GM21737 (cell line): Measurements from ENCODE around the gene BEND6.
A peak's percentile ranks its signal among the peaks of the same experiment; 100 is the strongest.
"Not testable (repeated sequence)": the region's sequence is repeated elsewhere in the genome, so short reads cannot be mapped to it uniquely, and the experiment has no call there.

Experiments
- ATAC-seq: cut with Tn5 transposase; IDR thresholded peaks from one replicate; pipeline ENCODE4 v1.9.1; 2021; ENCODE audit warnings: mild to moderate bottlenecking, moderate library complexity; ENCODE audit not compliant: unreplicated experiment

The BEND6 gene

DNA sequence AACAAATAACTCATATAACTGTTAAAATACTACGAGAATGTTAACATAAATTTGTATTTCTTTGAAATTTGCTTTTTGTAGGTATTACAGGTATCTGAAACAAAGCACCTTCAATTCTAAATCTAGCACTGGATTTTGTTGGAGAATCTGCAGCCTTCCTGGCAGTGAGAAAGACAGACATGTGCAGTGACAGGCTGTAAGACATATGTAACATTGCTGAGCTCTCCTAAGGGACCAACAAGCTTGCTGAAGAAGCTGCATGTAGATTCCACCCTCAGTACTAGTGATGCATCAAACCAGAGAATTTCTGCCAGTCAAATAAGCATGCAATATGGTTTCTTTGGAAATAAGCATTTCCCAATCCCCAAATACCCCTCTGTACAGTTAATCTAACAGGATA lies 71.1 kb downstream of the BEND6 start:
- no peak for ATAC-seq

DNA sequence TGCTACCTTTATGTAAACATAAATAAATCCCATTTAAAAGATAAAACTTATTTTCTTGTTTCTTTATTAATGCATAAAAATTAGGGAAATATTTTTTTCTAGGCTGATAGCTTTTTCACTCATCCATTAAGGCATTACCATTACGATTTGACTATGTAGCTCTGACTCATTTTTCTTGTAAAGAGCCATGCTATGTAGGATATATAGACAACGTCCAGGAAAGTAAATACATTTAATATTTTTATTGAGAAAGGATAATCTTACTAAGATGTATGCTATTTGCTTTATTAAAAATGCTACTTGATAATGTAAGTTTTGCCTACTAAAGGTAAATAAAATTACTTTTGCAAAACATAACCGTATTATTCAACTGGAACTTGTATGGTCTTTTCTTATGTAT lies 72.4 kb downstream of the BEND6 start:
- ATAC-seq = no peak

- no peak for ATAC-seq
Measured at GRCh38 chr6:57029213-57029612, 74.3 kb downstream of the BEND6 start.

DNA sequence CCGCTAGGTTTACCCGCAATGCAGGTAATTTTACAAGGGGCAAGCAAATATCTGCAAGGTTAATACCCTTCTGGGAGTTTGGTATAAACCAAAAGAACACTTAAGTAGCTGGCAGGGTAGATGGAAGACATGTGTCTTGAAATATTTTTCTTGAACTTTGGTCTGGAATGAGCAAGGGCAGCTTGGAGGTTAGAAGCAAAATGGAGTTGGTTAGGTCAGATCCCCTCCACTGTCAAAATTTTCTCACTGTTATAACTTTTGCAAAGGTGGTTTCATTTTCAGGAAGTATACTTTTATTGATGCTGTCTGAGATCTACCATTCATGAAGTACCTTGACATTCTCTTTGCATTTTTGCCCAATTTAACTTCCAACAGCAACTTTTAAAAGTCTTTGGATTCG lies 78.3 kb downstream of the BEND6 start:
- no peak for ATAC-seq

- no peak for ATAC-seq
Measured at GRCh38 chr6:57035549-57035948, 80.6 kb downstream of the BEND6 start.

DNA sequence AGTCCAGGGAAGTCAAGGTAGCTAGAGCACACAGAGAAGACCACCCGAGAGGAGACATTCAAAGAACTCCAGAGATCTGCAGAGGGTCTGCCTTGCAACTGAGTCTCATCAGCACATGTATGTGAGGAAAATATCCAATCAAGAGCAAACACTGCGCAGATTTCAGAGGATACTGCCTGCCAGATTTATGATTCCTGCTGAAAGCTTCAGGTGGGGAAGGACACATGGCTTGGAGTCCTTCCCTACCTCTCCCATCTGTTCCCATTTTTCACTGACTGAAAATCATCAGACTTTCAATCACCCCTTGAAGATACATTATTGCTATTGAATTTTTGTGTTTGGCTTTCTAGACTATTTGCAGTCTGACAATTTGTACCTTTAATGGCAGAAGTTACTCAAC lies 84.0 kb downstream of the BEND6 start:
- no peak for ATAC-seq

GRCh38 chr6:57040011-57040410 lies 85.1 kb downstream of the BEND6 start:
- ATAC-seq = no peak

- ATAC-seq = not testable (repeated sequence)
Measured at GRCh38 chr6:57044061-57044460, 89.2 kb downstream of the BEND6 start.

GRCh38 chr6:57044568-57044967 lies 89.7 kb downstream of the BEND6 start:
- ATAC-seq = no peak

GRCh38 chr6:57046332-57047256 lies 91.7 kb downstream of the BEND6 start, which contains the start of gene KIAA1586:
TSS of gene KIAA1586 (plus strand) at chr6:57046693. CDS start at chr6:57046756, 63 bp downstream.
- peak; percentile 98 for ATAC-seq

GRCh38 chr6:57047257-57047585 lies 92.3 kb downstream of the BEND6 start:
- ATAC-seq = peak; percentile 22

- peak; percentile 0 for ATAC-seq
Measured at GRCh38 chr6:57047859-57048258, 93.0 kb downstream of the BEND6 start.

GRCh38 chr6:57048577-57048976 lies 93.7 kb downstream of the BEND6 start:
- ATAC-seq = no peak

DNA sequence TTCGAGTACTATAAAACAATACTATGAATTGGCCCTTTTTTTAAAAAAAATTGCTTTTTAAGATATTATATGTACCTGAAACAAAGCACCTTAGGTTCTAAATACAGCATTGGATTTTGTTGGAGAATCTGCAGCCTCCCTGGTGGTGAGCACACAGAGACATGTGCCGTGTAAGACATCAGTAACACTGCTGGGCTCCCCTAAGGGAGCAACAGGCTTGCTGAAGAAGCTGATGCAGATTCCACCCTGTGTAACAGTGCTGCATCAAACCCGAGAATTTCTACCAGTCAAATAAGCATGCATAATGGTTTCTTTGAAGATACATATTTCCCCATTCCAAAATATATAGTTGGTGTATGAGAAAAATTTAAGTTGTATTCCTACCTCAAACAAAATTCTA lies 108.9 kb downstream of the BEND6 start:
- ATAC-seq = no peak

DNA sequence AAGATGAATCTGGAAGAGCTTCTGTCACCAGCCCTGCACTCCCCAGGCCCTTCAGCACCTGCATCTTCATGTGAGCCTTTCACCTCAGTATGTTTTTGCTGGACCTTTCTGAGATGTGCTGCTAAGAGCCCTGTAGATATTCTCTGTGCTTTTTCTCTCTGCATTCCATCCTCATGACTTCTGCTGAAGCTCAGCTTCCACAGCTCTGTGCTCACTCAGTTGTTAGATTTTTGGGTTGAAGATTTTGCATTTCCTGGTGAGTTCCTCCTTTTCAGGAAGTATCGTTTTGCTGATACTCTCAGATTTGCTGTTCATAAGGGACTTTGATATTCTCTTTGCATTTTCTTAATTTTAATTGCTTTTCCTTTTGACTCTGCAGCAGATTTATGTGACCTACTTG lies 109.9 kb downstream of the BEND6 start:
- ATAC-seq = no peak

DNA sequence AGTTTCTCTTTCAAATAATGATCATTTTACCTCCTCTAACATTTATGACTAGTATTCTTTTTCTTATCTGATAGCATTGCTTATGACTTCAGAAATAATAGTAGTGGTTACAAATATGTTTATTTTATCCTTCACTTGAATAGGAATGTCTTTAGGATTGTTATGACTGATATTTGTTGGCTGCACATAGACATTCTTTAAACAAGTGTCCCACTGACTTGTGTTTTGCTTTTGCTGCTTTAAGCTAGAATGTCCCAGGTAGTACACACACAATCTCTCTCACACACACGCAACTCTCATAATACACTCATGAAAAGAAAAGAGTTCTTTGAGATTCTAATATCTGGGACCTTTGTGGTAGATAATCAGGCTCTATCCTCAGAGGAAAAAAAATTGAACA lies 113.2 kb downstream of the BEND6 start:
- no peak for ATAC-seq

GRCh38 chr6:57069228-57069627 lies 114.3 kb downstream of the BEND6 start:
- no peak for ATAC-seq

DNA sequence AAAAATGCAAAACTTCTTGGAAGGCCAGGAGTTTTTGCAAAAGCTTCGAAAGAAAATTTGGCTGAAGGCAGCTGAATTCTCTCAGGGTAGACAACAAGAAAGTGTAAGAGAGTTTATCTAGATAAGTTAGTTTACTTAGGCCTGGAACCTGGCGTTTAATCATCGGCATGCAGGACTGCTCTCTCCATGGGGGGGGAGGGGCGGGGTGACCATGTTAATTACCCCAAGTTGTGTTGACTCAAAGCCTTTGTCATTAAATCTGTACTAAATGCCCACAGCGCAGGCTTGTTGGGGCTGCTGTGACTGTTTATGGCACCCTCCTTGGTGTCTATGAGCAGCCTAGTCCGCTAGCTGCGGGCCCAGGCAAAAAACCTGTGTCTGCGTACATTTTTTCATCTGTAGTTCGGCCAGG lies 115.0 kb downstream of the BEND6 start:
- no peak for ATAC-seq

DNA sequence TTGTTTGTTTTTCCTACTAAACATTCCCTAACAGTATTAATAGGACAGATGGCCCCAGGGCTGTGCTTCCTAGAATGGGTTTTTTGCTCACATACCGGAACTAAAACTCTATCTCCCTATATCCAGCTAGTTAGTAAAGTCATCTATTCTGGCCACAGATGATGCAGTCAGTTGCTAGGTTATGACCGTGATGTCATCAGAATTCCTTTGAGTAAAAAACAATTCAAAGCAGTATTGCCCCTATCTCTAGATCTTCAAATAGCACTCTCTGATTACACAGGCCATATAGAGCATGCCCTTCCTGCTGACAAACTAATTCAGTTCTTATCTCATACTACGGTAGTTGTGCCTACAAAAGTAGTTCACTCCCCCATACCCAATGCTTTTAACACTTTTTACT lies 117.2 kb downstream of the BEND6 start:
- ATAC-seq = no peak

DNA sequence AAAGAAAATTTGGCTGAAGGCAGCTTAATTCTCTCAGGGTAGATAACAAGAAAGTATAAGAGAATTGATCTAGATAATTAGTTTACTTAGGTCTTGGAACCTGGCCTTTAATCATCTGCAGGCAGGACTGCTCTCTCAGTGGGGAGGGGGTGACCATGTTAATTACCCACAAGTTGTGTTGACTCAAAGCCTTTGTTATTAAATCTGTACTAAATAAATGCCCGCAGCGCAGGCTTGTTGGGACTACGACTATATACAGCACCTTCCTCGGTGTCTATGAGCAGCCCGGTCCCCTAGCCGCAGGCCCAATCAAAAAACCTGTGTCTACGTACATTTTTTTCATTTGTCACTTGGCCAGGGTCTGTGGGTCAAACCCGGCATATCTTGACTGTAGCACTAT lies 119.5 kb downstream of the BEND6 start:
- ATAC-seq = no peak

DNA sequence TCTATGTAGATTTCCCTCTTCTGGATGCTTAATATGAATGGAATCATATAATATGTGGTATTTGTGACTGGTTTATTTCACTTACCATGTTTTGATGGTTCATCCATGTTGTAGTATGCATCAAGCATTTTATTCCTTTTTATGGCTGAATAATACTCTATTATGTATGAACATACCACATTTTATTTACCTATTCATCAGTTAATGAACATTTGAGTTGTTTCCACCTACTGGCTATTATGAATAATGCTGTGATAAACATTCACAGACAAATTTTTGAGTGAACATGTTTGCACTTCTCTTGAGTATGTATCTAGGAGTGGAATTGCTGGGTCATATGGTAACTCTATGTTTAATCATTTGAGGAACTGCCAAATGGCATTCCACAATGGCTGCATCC lies 120.2 kb downstream of the BEND6 start:
- ATAC-seq = no peak
